Endodermal cell (in vitro differentiated cells): ENCODE measurements around the gene HBS1L. TPM values are rescaled to one million over a fixed set of nuclear protein-coding genes. Genes with fewer than 3 reads are reported as not detected.

Source experiments
- DNase-seq: peaks from one replicate; pipeline ENCODE4 v3.0.0-alpha.2; 2017
- H3K27ac ChIP-seq: 2 replicates; pipeline ENCODE4 v1.5.1; 2013; ENCODE audit warnings: mild to moderate bottlenecking, low read depth, low read length, moderate library complexity
- H3K27me3 ChIP-seq: 2 replicates; pipeline ENCODE4 v1.6.1; 2013; ENCODE audit warnings: mild to moderate bottlenecking, low read length, moderate library complexity; ENCODE audit not compliant: insufficient read depth, control insufficient read depth, poor library complexity, severe bottlenecking
- H3K36me3 ChIP-seq: 2 replicates; pipeline ENCODE4 v1.7.0; 2013; ENCODE audit warnings: mild to moderate bottlenecking, low read length, moderate library complexity; ENCODE audit not compliant: control insufficient read depth, insufficient read depth
- H3K4me1 ChIP-seq: one replicate; pipeline ENCODE4 v1.7.0; 2013; ENCODE audit warnings: low read length; ENCODE audit not compliant: control insufficient read depth, insufficient read depth
- H3K4me3 ChIP-seq: 2 replicates; pipeline ENCODE4 v1.5.1; 2013; ENCODE audit warnings: mild to moderate bottlenecking, low read length, moderate library complexity
- H3K9ac ChIP-seq: 2 replicates; pipeline ENCODE4 v1.6.1; 2013; ENCODE audit warnings: mild to moderate bottlenecking, low read length, moderate library complexity; ENCODE audit not compliant: poor library complexity, severe bottlenecking; ENCODE audit errors: extremely low read depth
- H3K9me3 ChIP-seq: 2 replicates; pipeline ENCODE4 v1.6.1; 2013; ENCODE audit warnings: mild to moderate bottlenecking, low read length, moderate library complexity; ENCODE audit not compliant: control insufficient read depth
- H3K27ac Mint-ChIP-seq: 2 replicates; pipeline ENCODE4 v1.8.0; 2020; ENCODE audit warnings: mixed read lengths
- H3K27me3 Mint-ChIP-seq: 2 replicates; pipeline ENCODE4 v1.8.0; 2021; ENCODE audit warnings: mild to moderate bottlenecking, mixed read lengths; ENCODE audit not compliant: insufficient read depth
- H3K36me3 Mint-ChIP-seq: 2 replicates; pipeline ENCODE4 v1.8.0; 2020; ENCODE audit warnings: low read depth, mixed read lengths
- H3K4me1 Mint-ChIP-seq: 2 replicates; pipeline ENCODE4 v1.8.0; 2020; ENCODE audit warnings: mixed read lengths
- H3K4me3 Mint-ChIP-seq: 2 replicates; pipeline ENCODE4 v1.8.0; 2020; ENCODE audit warnings: mild to moderate bottlenecking, moderate library complexity, mixed read lengths
- H3K9me3 Mint-ChIP-seq: 2 replicates; pipeline ENCODE4 v1.8.0; 2020; ENCODE audit warnings: mild to moderate bottlenecking, mixed read lengths
- CTCF ChIP-seq: fragments of 200-600 bp; sonication (generic); conservative IDR thresholded peaks from 2 replicates; pipeline ENCODE4 v1.5.0; 2021; ENCODE audit warnings: antibody characterized with exemption, mild to moderate bottlenecking
- WGBS, 2 experiments: methylation state at CpG; one replicate each; pipeline versions ENCODE4 v1.1.5 to v1.1.7; 2013; ENCODE audit warnings: missing lambda C conversion rate in 2 of 2, mixed read lengths in 1 of 2; ENCODE audit not compliant: insufficient coverage in 1 of 2, insufficient read length in 1 of 2; 5-methylcytosine and 5-hydroxymethylcytosine counted together
- total RNA-seq, 2 donors: library from RNA; stranded (reverse); fragmentation: NEBNext Ultra II Directional in 1 of 2; extraction: Animal tissue kit (Norgen Biotek cat#: 25700) in 1 of 2; gene quantifications; 2 replicates in 1 of 2; 3 replicates in 1 of 2; pipeline ENCODE4 v1.2.1, GENCODE V29; 2021

The HBS1L gene
- total RNA-seq, 2 donors from 2014 or later: 106 to 122 TPM

- no peaks in the 10 kb centered on the region for H3K36me3 ChIP-seq
- Mint-ChIP-seq H3K4me1 (peaks cover 6% of the 10 kb centered on the region), H3K36me3 (no peaks in the 10 kb centered on the region), H3K27ac (no peak overlapping the region), H3K4me3 (no peak overlapping the region), H3K9me3 (no peaks in the 10 kb centered on the region), H3K27me3 (no peaks in the 10 kb centered on the region)
- no peak overlapping the region for H3K9ac ChIP-seq
- no peak overlapping the region for H3K4me3 ChIP-seq
- TF ChIP-seq CTCF: no peak
- H3K9me3 ChIP-seq: no peaks in the 10 kb centered on the region
- 94% methylated on average over 2 of the region's 2 CpGs; no CpG with 5 or more reads in 1 of the 2 experiments for WGBS, 2 experiments
- H3K4me1 ChIP-seq: no peaks in the 10 kb centered on the region
- no peaks in the 10 kb centered on the region for H3K27me3 ChIP-seq
- DNase-seq: no peak
- H3K27ac ChIP-seq: no peak overlapping the region
These were observed 19.3 kb upstream of the HBS1L start for GRCh38 chr6:135073756-135074393.

GRCh38 chr6:135073217-135073616 is 18.6 kb upstream of the HBS1L start:
- 89 to 100% methylated on average over 1 of the region's 1 CpG for WGBS, 2 experiments
- Histone ChIP-seq H3K4me1 (no peaks in the 10 kb centered on the region), H3K9ac (no peak overlapping the region), H3K27me3 (no peaks in the 10 kb centered on the region), H3K4me3 (no peak overlapping the region), H3K9me3 (no peaks in the 10 kb centered on the region), H3K27ac (no peak overlapping the region), H3K36me3 (no peaks in the 10 kb centered on the region)
- H3K9me3 Mint-ChIP-seq: no peaks in the 10 kb centered on the region
- H3K4me1 Mint-ChIP-seq: peaks cover 6% of the 10 kb centered on the region
- H3K4me3 Mint-ChIP-seq: no peak overlapping the region
- no peaks in the 10 kb centered on the region for H3K27me3 Mint-ChIP-seq
- DNase-seq: no peak
- H3K27ac Mint-ChIP-seq: no peak overlapping the region
- no peak for TF ChIP-seq CTCF
- H3K36me3 Mint-ChIP-seq: no peaks in the 10 kb centered on the region

GRCh38 chr6:135072753-135073152 is 18.1 kb upstream of the HBS1L start:
- Mint-ChIP-seq H3K36me3 (no peaks in the 10 kb centered on the region), H3K4me1 (peaks cover 6% of the 10 kb centered on the region), H3K9me3 (no peaks in the 10 kb centered on the region), H3K27ac (no peak overlapping the region), H3K27me3 (no peaks in the 10 kb centered on the region), H3K4me3 (no peak overlapping the region)
- no peak overlapping the region for H3K9ac ChIP-seq
- H3K9me3 ChIP-seq: no peaks in the 10 kb centered on the region
- no peak overlapping the region for H3K4me3 ChIP-seq
- no peaks in the 10 kb centered on the region for H3K27me3 ChIP-seq
- no peaks in the 10 kb centered on the region for H3K4me1 ChIP-seq
- WGBS, 2 experiments: 86 to 94% methylated on average over 3 of the region's 3 CpGs
- no peak overlapping the region for H3K27ac ChIP-seq
- DNase-seq: no peak
- no peak for TF ChIP-seq CTCF
- H3K36me3 ChIP-seq: no peaks in the 10 kb centered on the region
